Panc1 (cell line): ENCODE results near the gene DCAF8L2. TPM values are rescaled to one million over a fixed set of nuclear protein-coding genes. Genes with fewer than 3 reads are reported as not detected.
A peak's percentile ranks its signal among the peaks of the same experiment; 100 is the strongest.
"Not testable (repeated sequence)": the region's sequence is repeated elsewhere in the genome, so short reads cannot be mapped to it uniquely, and the experiment has no call there.

ENCODE experiments used
- ATAC-seq: fragments of 200-7000 bp; cut with Tn5 transposase; 2 replicates; pipeline ENCODE4 v1.9.1; 2020; ENCODE audit warnings: mild to moderate bottlenecking, moderate library complexity
- Bru-seq: library from RNA; stranded (reverse); fragments of 400-500 nt; gene quantifications from one replicate; lab custom pipeline; 2021; lab: Mats Ljungman, UMichigan
- BruChase-seq, 2 experiments: library from RNA; stranded (reverse); fragments of 400-500 nt; gene quantifications; one replicate each; lab custom pipeline; 2021; lab: Mats Ljungman, UMichigan
- BruUV-seq: library from RNA; stranded (reverse); fragments of 400-500 nt; replicated peaks from 2 replicates; lab custom pipeline; 2021; lab: Mats Ljungman, UMichigan
- CTCF ChIA-PET: fragments of 300-600 bp; sonication (Branson Sonifier 250); formaldehyde crosslinking; loops from one replicate; lab custom pipeline; 2022; ENCODE audit warnings: antibody characterized with exemption; lab: Charles Lee
- POLR2A ChIA-PET: fragments of 300-600 bp; sonication (Branson Sonifier 250); formaldehyde crosslinking; loops from one replicate; lab custom pipeline; 2022; ENCODE audit warnings: antibody characterized with exemption; lab: Charles Lee
- DNase-seq: peaks from one replicate; pipeline ENCODE4 v3.0.0-alpha.2; 2010; ENCODE audit warnings: low read depth, low spot score
- H3K27ac ChIP-seq: 2 replicates; pipeline ENCODE4 v1.5.1; 2011; ENCODE audit warnings: mild to moderate bottlenecking, low read length, inconsistent platforms
- H3K27me3 ChIP-seq: fragments of 200-500 bp; sonication (Bioruptor generic); 2 replicates; pipeline ENCODE4 v1.6.0; 2014; ENCODE audit warnings: low read length, inconsistent platforms; ENCODE audit not compliant: control insufficient read depth, insufficient read depth
- H3K36me3 ChIP-seq: fragments of 200-500 bp; sonication (Bioruptor generic); 2 replicates; pipeline ENCODE4 v1.5.1; 2014; ENCODE audit warnings: inconsistent platforms, mild to moderate bottlenecking, low read length, moderate library complexity; ENCODE audit not compliant: control insufficient read depth, insufficient read depth
- H3K4me1 ChIP-seq: 2 replicates; pipeline ENCODE4 v1.5.1; 2011; ENCODE audit warnings: inconsistent platforms, mild to moderate bottlenecking, low read length, moderate library complexity; ENCODE audit not compliant: control insufficient read depth, insufficient read depth
- H3K4me3 ChIP-seq, 2 experiments: 2 replicates each; pipeline ENCODE4 v1.5.1; 2011 to 2012; ENCODE audit warnings: low read depth in 2 of 2, low read length in 2 of 2, mild to moderate bottlenecking in 2 of 2, inconsistent platforms in 1 of 2, moderate library complexity in 1 of 2
- H3K9me3 ChIP-seq: fragments of 200-500 bp; sonication (Bioruptor generic); 2 replicates; pipeline ENCODE4 v1.5.1; 2014; ENCODE audit warnings: low read depth, mild to moderate bottlenecking, inconsistent platforms, low read length, moderate library complexity; ENCODE audit not compliant: control insufficient read depth, insufficient read depth
- CTCF ChIP-seq: fragments of 450-650 bp; IDR thresholded peaks from 2 replicates; pipeline ENCODE4 v1.5.1; 2017; ENCODE audit warnings: mild to moderate bottlenecking
- POLR2AphosphoS5 ChIP-seq: IDR thresholded peaks from 2 replicates; pipeline ENCODE4 v1.6.1; 2012; ENCODE audit warnings: mild to moderate bottlenecking, low read depth, low read length, moderate library complexity
- REST ChIP-seq, 2 experiments: IDR thresholded peaks; 2 replicates each; pipeline ENCODE4 v1.6.1; 2011 to 2012; ENCODE audit warnings: low read depth in 2 of 2, control low read depth in 1 of 2, low read length in 1 of 2, mild to moderate bottlenecking in 1 of 2, moderate library complexity in 1 of 2; ENCODE audit not compliant: insufficient read depth in 1 of 2
- SIN3A ChIP-seq: IDR thresholded peaks from 2 replicates; pipeline ENCODE4 v1.6.1; 2012; ENCODE audit warnings: low read depth, mild to moderate bottlenecking, low read length, moderate library complexity, borderline replicate concordance; ENCODE audit not compliant: insufficient read depth
- TCF7L2 ChIP-seq: IDR thresholded peaks from 2 replicates; pipeline ENCODE4 v1.6.1; 2011; ENCODE audit warnings: mild to moderate bottlenecking, low read depth, low read length, inconsistent platforms
- in situ Hi-C: cut with HindIII; loops from 2 replicates; pipeline ENCODE4 v1.10.0; 2016; ENCODE audit warnings: low sequenced_read_pairs, low pct_unique_long_range_greater_than_20kb
- intact Hi-C: fragments of 100-400 bp; cut with micrococcal nuclease; formaldehyde crosslinking; loops from one replicate; pipeline ENCODE4 v1.10.0; 2022; ENCODE audit not compliant: unreplicated experiment
- long read RNA-seq: library from polyadenylated mRNA; unstranded; transcript quantifications from one replicate; pipeline ENCODE4 v2.0.0, GENCODE V29; 2021; ENCODE audit not compliant: unreplicated experiment
- polyA plus RNA-seq: library from polyadenylated mRNA; unstranded; fragments of >200 nt; gene quantifications from one replicate; pipeline ENCODE4 v1.2.1, GENCODE V29; 2012; ENCODE audit warnings: missing spikeins; ENCODE audit not compliant: insufficient read length
- total RNA-seq: library from RNA; stranded (reverse); gene quantifications from one replicate; pipeline ENCODE4 v1.2.1, GENCODE V29; 2021; ENCODE audit not compliant: unreplicated experiment

The DCAF8L2 gene
- total RNA-seq, result not detected
- polyA plus RNA-seq, result not detected
- not detected for Bru-seq, nascent RNA
- not detected for BruChase-seq, experiment 1, labeled RNA remaining after a 2-hour chase
- percentile 0 among the genes with signal in this experiment for BruChase-seq, experiment 2, labeled RNA remaining after a 6-hour chase
- long read RNA-seq, result 0 reads

- TF ChIP-seq TCF7L2 (no peak), SIN3A (no peak), REST (IDR thresholded peaks at IDR 0.05; ENCODE audit: insufficient read depth in 1 of 2, low read depth in 2 of 2, low read length in 1 of 2) (no peak), CTCF (no peak), POLR2AphosphoS5 (no peak)
- intact Hi-C loops (no loop called here), in situ Hi-C loops (no loop called here)
- no peaks in the 10 kb centered on the region for H3K4me1 ChIP-seq
- no peaks in the 10 kb centered on the region for H3K27me3 ChIP-seq
- H3K4me3 ChIP-seq, result no peak within 1 kb of the TSS
- CTCF ChIA-PET, result no interaction called here
- no TSS peak for BruUV-seq
- POLR2A ChIA-PET, result no interaction called here
- H3K27ac ChIP-seq, result no peak within 1 kb of the TSS
- H3K36me3 ChIP-seq, result no peaks in the 10 kb centered on the region
- ATAC-seq (no peak), DNase-seq (no peak)
- H3K9me3 ChIP-seq, result no peaks in the 10 kb centered on the region
Measured at GRCh38 chrX:27590044-27590443, at the start of gene DCAF8L2. Gene DCAF8L2 (plus strand): TSS chrX:27590344. CDS start chrX:27746896, 156,552 bp downstream.

- BruUV-seq, intact Hi-C loops, in situ Hi-C loops, H3K27ac ChIP-seq, H3K27me3 ChIP-seq, ATAC-seq, POLR2A ChIA-PET, H3K4me3 ChIP-seq, H3K9me3 ChIP-seq, H3K4me1 ChIP-seq, DNase-seq, CTCF ChIA-PET, H3K36me3 ChIP-seq: not testable (repeated sequence)
Measured at GRCh38 chrX:27541161-27541560, 49.0 kb upstream of the DCAF8L2 start.

- TF ChIP-seq REST (IDR thresholded peaks at IDR 0.05; ENCODE audit: insufficient read depth in 1 of 2, low read depth in 2 of 2, low read length in 1 of 2), result no peak
- no peak for TF ChIP-seq POLR2AphosphoS5
- TF ChIP-seq SIN3A, result no peak
- TF ChIP-seq CTCF, result no peak
- no peak for TF ChIP-seq TCF7L2
- intact Hi-C loops (no loop called here), in situ Hi-C loops (no loop called here)
- Histone ChIP-seq H3K4me3 (no peak overlapping the region), H3K27me3 (no peaks in the 10 kb centered on the region), H3K4me1 (no peaks in the 10 kb centered on the region), H3K36me3 (no peaks in the 10 kb centered on the region), H3K9me3 (no peaks in the 10 kb centered on the region), H3K27ac (no peak overlapping the region)
- ChIA-PET CTCF (no interaction called here), POLR2A (no interaction called here)
- DNase-seq (no peak), ATAC-seq (no peak)
- BruUV-seq, result no TSS peak
Measured at GRCh38 chrX:27548624-27549023, 41.5 kb upstream of the DCAF8L2 start.
